Fibroblast of lung (primary cell): ENCODE data around the gene ZNF558.

Source experiments
- CTCF ChIP-seq, 2 donors: IDR thresholded peaks in 1 of 2; conservative IDR thresholded peaks in 1 of 2; 1 replicate in 1 of 2; 2 replicates in 1 of 2; pipeline ENCODE4 v1.5.1; 2011 to 2012; ENCODE audit warnings: low read length in 2 of 2, control low read depth in 1 of 2, inconsistent platforms in 1 of 2, low read depth in 1 of 2, mild to moderate bottlenecking in 1 of 2
- EZH2 ChIP-seq: IDR thresholded peaks from 2 replicates; pipeline ENCODE4 v1.5.1; 2012; ENCODE audit warnings: low read length, control low read depth, mild to moderate bottlenecking; ENCODE audit errors: missing control alignments

DNA sequence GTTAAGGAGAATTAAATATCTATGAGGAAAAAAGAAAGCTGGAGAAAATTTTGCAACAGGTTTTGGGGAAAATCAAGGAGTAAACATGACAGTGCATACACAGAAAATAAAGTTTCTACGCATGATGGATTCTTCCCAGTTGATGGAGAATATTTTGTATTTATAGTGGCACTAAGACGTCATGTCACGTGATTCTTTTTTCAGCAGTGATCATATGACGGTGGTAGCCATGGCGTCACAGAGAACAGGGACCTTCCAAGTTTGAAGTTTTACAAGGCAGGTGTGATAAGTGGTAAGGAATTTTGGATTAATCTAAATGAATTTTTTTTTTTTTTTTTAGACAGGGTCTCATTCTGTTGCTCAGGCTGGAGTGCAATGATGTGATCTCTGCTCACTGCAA lies 8.6 kb upstream of the ZNF558 start:
- no peak for TF ChIP-seq CTCF (conservative IDR thresholded peaks at IDR 0.05 in 1 of 2, IDR thresholded peaks at IDR 0.05 in 1 of 2; ENCODE audit: low read depth in 1 of 2, low read length in 2 of 2)
- no peak for TF ChIP-seq EZH2
